K562 (cell line): ENCODE results near the gene MAML3.

Experiments used
- EZH2 ChIP-seq: IDR thresholded peaks from 2 replicates; pipeline ENCODE4 v1.6.1; 2012; ENCODE audit warnings: low read depth, mild to moderate bottlenecking, inconsistent platforms, low read length, borderline replicate concordance
- FOXA1 ChIP-seq: fragments of 450-650 bp; IDR thresholded peaks from 2 replicates; pipeline ENCODE4 v1.6.1; 2016; ENCODE audit warnings: mild to moderate bottlenecking, borderline replicate concordance
- ZBTB49 ChIP-seq: sonication (generic); formaldehyde crosslinking; IDR thresholded peaks from 2 replicates; pipeline ENCODE4 v1.8.0; 2022; ENCODE audit warnings: missing genetic modification reagents, mild to moderate bottlenecking, borderline replicate concordance

DNA sequence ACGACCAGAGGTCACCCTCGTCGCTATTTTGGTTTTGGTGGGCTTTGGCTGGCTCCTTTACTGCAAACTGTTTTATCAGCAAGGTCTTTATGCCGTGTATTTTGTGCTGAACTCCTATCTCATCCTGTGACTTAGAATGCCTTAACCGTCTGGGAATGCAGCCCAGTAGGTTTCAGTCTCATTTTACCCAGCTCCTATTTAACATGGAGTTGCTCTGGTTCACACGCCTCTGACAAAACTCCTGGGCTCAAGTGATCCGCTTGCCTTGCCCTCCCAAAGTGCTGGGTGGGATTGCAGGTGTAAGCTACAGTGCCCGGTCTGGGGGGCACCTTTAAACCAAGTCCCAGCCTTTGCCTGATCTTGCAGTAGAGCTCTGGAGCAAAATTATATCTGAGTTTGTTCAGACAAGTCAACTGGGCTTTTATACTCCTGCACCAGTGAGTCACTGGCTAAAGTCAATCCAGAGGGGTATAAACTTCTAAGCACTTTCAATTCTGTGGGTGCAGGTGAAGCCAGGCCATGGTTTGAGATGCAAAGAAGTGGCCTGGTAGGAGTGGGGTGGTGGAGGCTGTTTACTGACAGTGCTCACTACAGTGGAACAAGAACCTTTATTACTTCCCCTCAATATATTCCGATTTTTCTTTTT is 438.1 kb downstream of the MAML3 start:
- TF ChIP-seq ZBTB49 (CRISPR knock-in tag) = no peak
- no peak for TF ChIP-seq EZH2
- no peak for TF ChIP-seq FOXA1
